GM23338 (cell line): ENCODE results near the gene ST3GAL4. TPM values are rescaled to one million over a fixed set of nuclear protein-coding genes. Genes with fewer than 3 reads are reported as not detected.

ENCODE experiments used
- ATAC-seq: fragments of 200-7000 bp; cut with Tn5 transposase; 3 replicates; pipeline ENCODE4 v1.9.1; 2020
- DNase-seq: peaks from one replicate; pipeline ENCODE4 v3.0.0-alpha.2; 2015; ENCODE audit warnings: low spot score
- H2AFZ ChIP-seq: fragments of 200-600 bp; sonication (generic); 2 replicates; pipeline ENCODE4 v1.8.0; 2016; ENCODE audit warnings: antibody characterized with exemption, mild to moderate bottlenecking, moderate library complexity
- H3F3A ChIP-seq: fragments of 200-600 bp; sonication (generic); replicated peaks from 2 replicates; pipeline ENCODE4 v1.8.0; 2017; ENCODE audit warnings: antibody characterized with exemption, mixed run types, low read depth
- H3K27ac ChIP-seq: fragments of 200-600 bp; sonication (generic); 2 replicates; pipeline ENCODE4 v1.6.1; 2016; ENCODE audit warnings: low read depth
- H3K27me3 ChIP-seq: fragments of 200-600 bp; sonication (generic); 2 replicates; pipeline ENCODE4 v1.8.0; 2016; ENCODE audit warnings: mild to moderate bottlenecking, mixed run types, moderate library complexity; ENCODE audit not compliant: insufficient read depth
- H3K36me3 ChIP-seq: fragments of 200-600 bp; sonication (generic); 2 replicates; pipeline ENCODE4 v1.8.0; 2016; ENCODE audit warnings: mild to moderate bottlenecking; ENCODE audit not compliant: insufficient read depth
- H3K4me1 ChIP-seq: fragments of 200-600 bp; sonication (generic); 2 replicates; pipeline ENCODE4 v1.8.0; 2016; ENCODE audit warnings: mild to moderate bottlenecking, moderate library complexity; ENCODE audit not compliant: insufficient read depth
- H3K4me2 ChIP-seq: fragments of 200-600 bp; sonication (generic); 2 replicates; pipeline ENCODE4 v1.7.1; 2017; ENCODE audit warnings: mixed run types
- H3K4me3 ChIP-seq: fragments of 200-600 bp; sonication (generic); 2 replicates; pipeline ENCODE4 v1.6.1; 2016; ENCODE audit warnings: mixed run types
- H3K79me2 ChIP-seq: fragments of 200-600 bp; sonication (generic); replicated peaks from 2 replicates; pipeline ENCODE4 v1.8.0; 2017; ENCODE audit warnings: mild to moderate bottlenecking; ENCODE audit not compliant: insufficient read depth
- H3K9me2 ChIP-seq: fragments of 200-600 bp; sonication (generic); 2 replicates; pipeline ENCODE4 v1.8.0; 2017; ENCODE audit not compliant: insufficient read depth
- H4K20me1 ChIP-seq: fragments of 200-600 bp; sonication (generic); replicated peaks from 2 replicates; pipeline ENCODE4 v1.8.0; 2017; ENCODE audit warnings: mild to moderate bottlenecking; ENCODE audit not compliant: insufficient read depth
- H3K27ac Mint-ChIP-seq: 2 replicates; pipeline ENCODE4 v1.8.0; 2020; ENCODE audit warnings: inconsistent platforms, mild to moderate bottlenecking, moderate library complexity, mixed read lengths
- H3K27me3 Mint-ChIP-seq: 3 replicates; pipeline ENCODE4 v1.8.0; 2022; ENCODE audit warnings: low read depth, mild to moderate bottlenecking, moderate library complexity, mixed read lengths, inconsistent platforms; ENCODE audit not compliant: insufficient read depth, poor library complexity
- H3K36me3 Mint-ChIP-seq: 3 replicates; pipeline ENCODE4 v1.8.0; 2021; ENCODE audit warnings: low read depth, mild to moderate bottlenecking, inconsistent platforms, moderate library complexity, mixed read lengths
- H3K4me1 Mint-ChIP-seq: 3 replicates; pipeline ENCODE4 v1.8.0; 2020; ENCODE audit warnings: mild to moderate bottlenecking, inconsistent platforms, mixed read lengths
- H3K4me3 Mint-ChIP-seq: 3 replicates; pipeline ENCODE4 v1.8.0; 2021; ENCODE audit warnings: moderate library complexity, mild to moderate bottlenecking, inconsistent platforms, mixed read lengths
- H3K9me3 Mint-ChIP-seq: 3 replicates; pipeline ENCODE4 v1.8.0; 2020; ENCODE audit warnings: moderate library complexity, mild to moderate bottlenecking, inconsistent platforms, mixed read lengths
- EZH2 ChIP-seq: fragments of 200-600 bp; sonication (generic); IDR thresholded peaks from one replicate; pipeline ENCODE4 v1.8.0; 2017; ENCODE audit warnings: antibody characterized with exemption, mild to moderate bottlenecking, low read depth; ENCODE audit not compliant: unreplicated experiment
- EZH2phosphoT487 ChIP-seq: fragments of 200-600 bp; sonication (generic); IDR thresholded peaks from one replicate; pipeline ENCODE4 v1.8.1; 2018; ENCODE audit warnings: antibody characterized with exemption; ENCODE audit not compliant: unreplicated experiment
- JUNB ChIP-seq: IDR thresholded peaks from one replicate; pipeline ENCODE4 v1.6.1; 2016; ENCODE audit warnings: antibody characterized with exemption; ENCODE audit not compliant: unreplicated experiment
- NANOG ChIP-seq: IDR thresholded peaks from 2 replicates; pipeline ENCODE4 v1.6.1; 2016; ENCODE audit warnings: antibody characterized with exemption, borderline replicate concordance
- POLR2AphosphoS5 ChIP-seq: IDR thresholded peaks from 2 replicates; pipeline ENCODE4 v1.6.1; 2016; ENCODE audit warnings: antibody characterized with exemption, low read depth
- REST ChIP-seq: IDR thresholded peaks from one replicate; pipeline ENCODE4 v1.6.1; 2018; ENCODE audit warnings: antibody characterized with exemption; ENCODE audit not compliant: unreplicated experiment
- STAT1 ChIP-seq: IDR thresholded peaks from one replicate; pipeline ENCODE4 v1.6.1; 2016; ENCODE audit warnings: antibody characterized with exemption; ENCODE audit not compliant: unreplicated experiment
- ZNF114 ChIP-seq: fragments of 250-450 bp; sonication (Bioruptor Pico); IDR thresholded peaks from 2 replicates; pipeline ENCODE4 v1.5.0; 2020; ENCODE audit warnings: mild to moderate bottlenecking, moderate library complexity
- ZNF331 ChIP-seq: fragments of 250-450 bp; sonication (Bioruptor Pico); IDR thresholded peaks from 2 replicates; pipeline ENCODE4 v1.5.0; 2020; ENCODE audit warnings: low read depth, mild to moderate bottlenecking, moderate library complexity
- ZNF462 ChIP-seq: fragments of 250-450 bp; sonication (Bioruptor Pico); IDR thresholded peaks from 2 replicates; pipeline ENCODE4 v1.5.0; 2020; ENCODE audit warnings: mild to moderate bottlenecking, moderate library complexity
- polyA plus RNA-seq: library from polyadenylated mRNA; unstranded; fragments of >200 nt; fragmentation: Nextera tagmentation; extraction: Ambion mirVana; gene quantifications from 2 replicates; pipeline ENCODE4 v1.2.1, GENCODE V29; 2016
- total RNA-seq: library from RNA; depleted of rRNA; stranded (reverse); fragments of >200 nt; shearing (Covaris generic); gene quantifications from 2 replicates; pipeline ENCODE4 v1.2.3, GENCODE V29; 2014
- TF ChIP-seq, protein P1 (sequence below): IDR thresholded peaks from 2 replicates; pipeline ENCODE4 v1.6.1; 2016; ENCODE audit warnings: antibody characterized with exemption
- TF ChIP-seq, protein P2 (sequence below), 2 experiments: fragments of 200-600 bp in 1 of 2; sonication (generic) in 1 of 2; conservative IDR thresholded peaks; 2 replicates each; pipeline versions ENCODE4 v1.5.1 to v1.6.1; 2016 to 2017; ENCODE audit warnings: antibody characterized with exemption in 2 of 2, low read depth in 2 of 2, mild to moderate bottlenecking in 2 of 2, moderate library complexity in 1 of 2

The ST3GAL4 gene
- total and polyA plus RNA-seq, 2 experiments from 2014 or later: 10.1 to 28.0 TPM

DNA sequence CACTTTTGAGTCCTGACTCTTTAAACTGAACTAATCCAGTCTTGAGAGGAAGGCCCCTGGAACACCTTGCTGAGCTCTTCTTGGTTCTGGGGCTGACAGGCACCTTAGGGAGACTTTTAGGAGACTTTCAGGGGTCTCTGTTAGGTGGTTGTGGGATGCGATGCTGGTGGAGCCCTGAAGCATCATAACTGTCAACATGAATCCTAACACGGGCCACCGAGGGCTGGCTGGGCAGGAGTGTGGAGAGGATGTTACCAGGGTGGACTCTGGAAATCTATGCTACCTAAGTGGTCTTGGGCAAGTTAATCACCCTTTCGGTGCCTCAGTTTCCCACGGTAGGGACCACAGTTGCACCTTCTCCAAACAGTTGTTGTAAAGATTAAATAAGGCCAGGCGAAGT, 106.5 kb downstream of the ST3GAL4 start (continued):
- TF ChIP-seq, protein P1, sequence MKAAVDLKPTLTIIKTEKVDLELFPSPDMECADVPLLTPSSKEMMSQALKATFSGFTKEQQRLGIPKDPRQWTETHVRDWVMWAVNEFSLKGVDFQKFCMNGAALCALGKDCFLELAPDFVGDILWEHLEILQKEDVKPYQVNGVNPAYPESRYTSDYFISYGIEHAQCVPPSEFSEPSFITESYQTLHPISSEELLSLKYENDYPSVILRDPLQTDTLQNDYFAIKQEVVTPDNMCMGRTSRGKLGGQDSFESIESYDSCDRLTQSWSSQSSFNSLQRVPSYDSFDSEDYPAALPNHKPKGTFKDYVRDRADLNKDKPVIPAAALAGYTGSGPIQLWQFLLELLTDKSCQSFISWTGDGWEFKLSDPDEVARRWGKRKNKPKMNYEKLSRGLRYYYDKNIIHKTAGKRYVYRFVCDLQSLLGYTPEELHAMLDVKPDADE: no peak
- no peak for TF ChIP-seq NANOG
- TF ChIP-seq EZH2phosphoT487: no peak

DNA sequence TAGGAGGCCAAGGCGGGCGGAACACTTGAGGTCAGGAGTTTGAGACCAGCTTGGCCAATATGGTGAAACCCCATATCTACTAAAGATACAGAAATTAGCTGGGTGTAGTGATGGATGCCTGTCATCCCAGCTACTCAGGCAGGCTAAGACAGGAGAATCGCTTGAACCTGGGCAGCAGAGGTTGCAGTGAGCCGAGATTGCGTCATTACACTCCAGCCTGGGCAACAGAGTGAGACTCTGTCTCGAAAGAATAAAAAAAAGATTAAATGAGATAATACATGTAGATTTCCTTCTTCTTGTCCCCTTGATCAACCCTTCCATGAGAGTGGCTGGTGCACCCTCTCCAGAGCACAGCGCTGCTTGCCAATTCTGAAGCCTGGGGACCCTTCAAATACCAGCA, 106.9 kb downstream of the ST3GAL4 start:
- H3K79me2 ChIP-seq: no peaks in the 10 kb centered on the region
- no peak overlapping the region for H3K4me3 ChIP-seq
- H3K9me3 Mint-ChIP-seq: peaks cover 4% of the 10 kb centered on the region
- no peaks in the 10 kb centered on the region for H3F3A ChIP-seq
- H3K27ac Mint-ChIP-seq: no peak overlapping the region
- no peak overlapping the region for H3K4me2 ChIP-seq
- no peaks in the 10 kb centered on the region for H4K20me1 ChIP-seq
- no peaks in the 10 kb centered on the region for H3K4me1 ChIP-seq
- no peaks in the 10 kb centered on the region for H3K9me2 ChIP-seq
- H3K4me3 Mint-ChIP-seq: no peak overlapping the region
- no peak overlapping the region for H3K27ac ChIP-seq
- ATAC-seq (no peak), DNase-seq (no peak)
- peaks cover 19% of the 10 kb centered on the region for H3K4me1 Mint-ChIP-seq
- no peaks in the 10 kb centered on the region for H3K36me3 ChIP-seq
- H3K27me3 Mint-ChIP-seq: peaks cover 8% of the 10 kb centered on the region
- no peaks in the 10 kb centered on the region for H3K36me3 Mint-ChIP-seq
- H3K27me3 ChIP-seq: no peaks in the 10 kb centered on the region
- H2AFZ ChIP-seq: no peak overlapping the region
- TF ChIP-seq JUNB (no peak), REST (no peak), ZNF331 (CRISPR knock-in tag) (no peak), ZNF114 (CRISPR knock-in tag) (no peak), ZNF462 (CRISPR knock-in tag) (no peak), STAT1 (no peak), NANOG (no peak), POLR2AphosphoS5 (no peak), EZH2 (no peak), EZH2phosphoT487 (no peak)
- TF ChIP-seq, protein P1: no peak
- TF ChIP-seq, protein P2, sequence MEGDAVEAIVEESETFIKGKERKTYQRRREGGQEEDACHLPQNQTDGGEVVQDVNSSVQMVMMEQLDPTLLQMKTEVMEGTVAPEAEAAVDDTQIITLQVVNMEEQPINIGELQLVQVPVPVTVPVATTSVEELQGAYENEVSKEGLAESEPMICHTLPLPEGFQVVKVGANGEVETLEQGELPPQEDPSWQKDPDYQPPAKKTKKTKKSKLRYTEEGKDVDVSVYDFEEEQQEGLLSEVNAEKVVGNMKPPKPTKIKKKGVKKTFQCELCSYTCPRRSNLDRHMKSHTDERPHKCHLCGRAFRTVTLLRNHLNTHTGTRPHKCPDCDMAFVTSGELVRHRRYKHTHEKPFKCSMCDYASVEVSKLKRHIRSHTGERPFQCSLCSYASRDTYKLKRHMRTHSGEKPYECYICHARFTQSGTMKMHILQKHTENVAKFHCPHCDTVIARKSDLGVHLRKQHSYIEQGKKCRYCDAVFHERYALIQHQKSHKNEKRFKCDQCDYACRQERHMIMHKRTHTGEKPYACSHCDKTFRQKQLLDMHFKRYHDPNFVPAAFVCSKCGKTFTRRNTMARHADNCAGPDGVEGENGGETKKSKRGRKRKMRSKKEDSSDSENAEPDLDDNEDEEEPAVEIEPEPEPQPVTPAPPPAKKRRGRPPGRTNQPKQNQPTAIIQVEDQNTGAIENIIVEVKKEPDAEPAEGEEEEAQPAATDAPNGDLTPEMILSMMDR (conservative IDR thresholded peaks at IDR 0.05; ENCODE audit: low read depth in 2 of 2): no peak
